Measurements from ENCODE around the gene CRAT.

CRAT gene

GRCh38 chr9:129108805-129109536 lies 1.6 kb downstream of the CRAT start:
- no peak for FAIRE-seq

- no peak for FAIRE-seq
Observed at GRCh38 chr9:129108083-129108804, 2.3 kb downstream of the CRAT start.

GRCh38 chr9:129107651-129108050 lies 2.9 kb downstream of the CRAT start:
- no peak for FAIRE-seq

GRCh38 chr9:129105857-129106694 lies 4.5 kb downstream of the CRAT start:
- FAIRE-seq: no peak

GRCh38 chr9:129104051-129104450 lies 6.5 kb downstream of the CRAT start:
- FAIRE-seq: no peak

- FAIRE-seq: no peak
Observed at GRCh38 chr9:129103595-129103965, 7.0 kb downstream of the CRAT start.

- no peak for FAIRE-seq
Observed at GRCh38 chr9:129102791-129103594, 7.6 kb downstream of the CRAT start.

- no peak for FAIRE-seq
Observed at GRCh38 chr9:129102095-129102525, 8.5 kb downstream of the CRAT start.

- FAIRE-seq: no peak
Observed at GRCh38 chr9:129101279-129101678, 9.3 kb downstream of the CRAT start.

GRCh38 chr9:129100383-129101169 lies 10.0 kb downstream of the CRAT start:
- no peak for FAIRE-seq

- no peak for FAIRE-seq
Observed at GRCh38 chr9:129098328-129098727, 12.3 kb downstream of the CRAT start.

GRCh38 chr9:129097671-129098306 lies 12.8 kb downstream of the CRAT start:
- no peak for FAIRE-seq

- no peak for FAIRE-seq
Observed at GRCh38 chr9:129095908-129096307, 14.7 kb downstream of the CRAT start.

- FAIRE-seq: no peak
Observed at GRCh38 chr9:129095170-129095667, 15.4 kb downstream of the CRAT start.

- FAIRE-seq: no peak
Observed at GRCh38 chr9:129094387-129095169, 16.0 kb downstream of the CRAT start.

GRCh38 chr9:129093602-129094386 lies 16.8 kb downstream of the CRAT start:
- FAIRE-seq: no peak

- no peak for FAIRE-seq
Observed at GRCh38 chr9:129089246-129089645, 21.3 kb downstream of the CRAT start.

GRCh38 chr9:129084087-129084486 lies 26.5 kb downstream of the CRAT start:
- FAIRE-seq: no peak

- no peak for FAIRE-seq
Observed at GRCh38 chr9:129081388-129081904, 29.1 kb downstream of the CRAT start.
